ENCODE results near the gene TINAGL1. TPM values are rescaled to one million over a fixed set of nuclear protein-coding genes. Genes with fewer than 3 reads are reported as not detected.
A peak's percentile ranks its signal among the peaks of the same experiment; 100 is the strongest.

TINAGL1 gene
- total and polyA plus RNA-seq, 4 donors = 5.3 to 41.2 (median 13.2) TPM

- Histone ChIP-seq H3K36me3 (ENCODE audit: control insufficient read depth, insufficient read depth, low read length) (no peaks in the 10 kb centered on the region), H3K27me3 (ENCODE audit: control insufficient read depth, insufficient read depth, low read length) (no peaks in the 10 kb centered on the region), H3K27ac (ENCODE audit: low read depth, low read length) (no peak overlapping the region), H3K4me1 (ENCODE audit: control insufficient read depth, insufficient read depth, low read length) (peaks cover 6% of the 10 kb centered on the region), H3K9me3 (ENCODE audit: control insufficient read depth, insufficient read depth, low read length) (no peaks in the 10 kb centered on the region), H3K4me3 (ENCODE audit: low read depth, low read length) (no peak overlapping the region)
- WGBS (ENCODE audit: insufficient coverage) = 82% methylated on average over 5 of the region's 5 CpGs
- DNase-seq (ENCODE audit: low read depth in 4 of 6, low spot score in 6 of 6) = peak in 1 of 6 donors; percentile 68
These were observed 11.7 kb upstream of the TINAGL1 start for GRCh38 chr1:31564606-31564989.

GRCh38 chr1:31567956-31568570, 8.3 kb upstream of the TINAGL1 start:
- 88% methylated on average over 6 of the region's 10 CpGs for WGBS (ENCODE audit: insufficient coverage)

DNA sequence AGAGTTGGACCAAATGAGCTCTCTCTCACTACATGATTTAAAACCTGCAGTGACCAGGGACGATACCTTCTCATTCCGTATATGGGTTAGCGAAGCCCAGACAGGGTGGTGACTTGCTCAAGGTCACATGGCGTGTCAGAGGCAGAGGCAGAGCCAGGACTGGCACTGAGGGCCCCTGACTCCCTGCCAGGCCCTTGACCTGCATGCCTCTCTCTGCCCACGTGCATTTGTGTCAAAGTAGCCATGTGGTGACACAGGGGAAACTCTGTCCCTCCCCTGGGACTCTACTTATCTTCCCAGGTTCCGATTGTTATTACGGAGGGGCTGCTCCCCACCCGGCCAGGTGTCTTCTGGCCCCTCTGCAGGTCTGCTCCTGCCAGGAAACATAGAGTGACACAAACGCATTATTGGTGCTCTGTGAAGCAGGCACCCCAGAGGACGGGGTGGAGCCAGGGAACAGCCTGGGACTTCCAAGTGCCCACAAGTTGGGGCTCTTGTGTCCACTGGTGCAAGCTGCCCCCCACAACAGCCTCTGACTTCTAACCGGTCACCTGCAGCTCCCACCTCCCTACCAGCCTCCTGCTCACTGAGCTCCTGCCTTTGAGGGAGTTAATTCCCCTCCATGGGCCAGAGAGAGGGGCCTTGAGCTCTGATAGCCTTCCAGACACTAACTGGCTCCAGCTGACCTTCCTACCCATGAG, 7.3 kb upstream of the TINAGL1 start:
- DNase-seq (ENCODE audit: low read depth in 4 of 6, low spot score in 6 of 6) = no peak
- H3K27me3 ChIP-seq (ENCODE audit: control insufficient read depth, insufficient read depth, low read length) = no peaks in the 10 kb centered on the region

More at GRCh38 chr1:31567956-31568570, 8.3 kb upstream of the TINAGL1 start:
- Histone ChIP-seq H3K4me3 (ENCODE audit: low read depth, low read length) (no peak overlapping the region), H3K27me3 (ENCODE audit: control insufficient read depth, insufficient read depth, low read length) (no peaks in the 10 kb centered on the region), H3K9me3 (ENCODE audit: control insufficient read depth, insufficient read depth, low read length) (no peaks in the 10 kb centered on the region), H3K4me1 (ENCODE audit: control insufficient read depth, insufficient read depth, low read length) (peaks cover 6% of the 10 kb centered on the region), H3K36me3 (ENCODE audit: control insufficient read depth, insufficient read depth, low read length) (no peaks in the 10 kb centered on the region), H3K27ac (ENCODE audit: low read depth, low read length) (no peak overlapping the region)
- DNase-seq (ENCODE audit: low read depth in 4 of 6, low spot score in 6 of 6) = no peak

GRCh38 chr1:31569596-31570173, 6.6 kb upstream of the TINAGL1 start:
- 50% methylated on average over 11 of the region's 13 CpGs for WGBS (ENCODE audit: insufficient coverage)
- no peak overlapping the region for H3K4me3 ChIP-seq (ENCODE audit: low read depth, low read length)
- H3K4me1 ChIP-seq (ENCODE audit: control insufficient read depth, insufficient read depth, low read length) = peaks cover 3% of the 10 kb centered on the region
- no peak for DNase-seq (ENCODE audit: low read depth in 4 of 6, low spot score in 6 of 6)
- H3K27me3 ChIP-seq (ENCODE audit: control insufficient read depth, insufficient read depth, low read length) = no peaks in the 10 kb centered on the region
- no peak overlapping the region for H3K27ac ChIP-seq (ENCODE audit: low read depth, low read length)
- H3K36me3 ChIP-seq (ENCODE audit: control insufficient read depth, insufficient read depth, low read length) = no peaks in the 10 kb centered on the region
- H3K9me3 ChIP-seq (ENCODE audit: control insufficient read depth, insufficient read depth, low read length) = no peaks in the 10 kb centered on the region

More for the DNA sequence above, 7.3 kb upstream of the TINAGL1 start:
- Histone ChIP-seq H3K36me3 (ENCODE audit: control insufficient read depth, insufficient read depth, low read length) (no peaks in the 10 kb centered on the region), H3K9me3 (ENCODE audit: control insufficient read depth, insufficient read depth, low read length) (no peaks in the 10 kb centered on the region), H3K4me1 (ENCODE audit: control insufficient read depth, insufficient read depth, low read length) (peaks cover 9% of the 10 kb centered on the region), H3K4me3 (ENCODE audit: low read depth, low read length) (no peak overlapping the region), H3K27ac (ENCODE audit: low read depth, low read length) (no peak overlapping the region)
- WGBS (ENCODE audit: insufficient coverage) = 83% methylated on average over 11 of the region's 11 CpGs

DNA sequence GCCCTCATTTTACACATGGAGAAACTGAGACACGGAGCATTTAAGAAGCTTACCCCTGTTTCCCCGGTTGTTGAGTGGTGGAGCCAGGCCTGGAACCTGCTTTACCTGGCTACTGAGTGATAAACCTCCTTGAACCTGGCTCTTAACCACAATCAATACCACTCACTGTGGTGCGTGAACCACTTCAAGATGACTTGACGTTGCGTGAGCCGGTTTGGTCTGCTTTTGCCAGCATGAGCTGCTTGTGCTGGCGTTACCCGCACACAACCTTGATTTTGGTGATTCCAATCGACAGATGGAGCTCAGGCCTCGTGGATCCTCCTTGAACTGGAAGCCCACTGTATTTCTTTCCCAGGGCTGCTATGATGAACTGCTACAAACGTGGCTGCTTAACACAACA, 6.1 kb upstream of the TINAGL1 start:
- Histone ChIP-seq H3K4me3 (ENCODE audit: low read depth, low read length) (no peak overlapping the region), H3K27me3 (ENCODE audit: control insufficient read depth, insufficient read depth, low read length) (no peaks in the 10 kb centered on the region), H3K9me3 (ENCODE audit: control insufficient read depth, insufficient read depth, low read length) (no peaks in the 10 kb centered on the region), H3K4me1 (ENCODE audit: control insufficient read depth, insufficient read depth, low read length) (peaks cover 7% of the 10 kb centered on the region), H3K36me3 (ENCODE audit: control insufficient read depth, insufficient read depth, low read length) (no peaks in the 10 kb centered on the region), H3K27ac (ENCODE audit: low read depth, low read length) (no peak overlapping the region)
- 92% methylated on average over 11 of the region's 11 CpGs for WGBS (ENCODE audit: insufficient coverage)
- DNase-seq (ENCODE audit: low read depth in 4 of 6, low spot score in 6 of 6) = no peak

- Histone ChIP-seq H3K9me3 (ENCODE audit: control insufficient read depth, insufficient read depth, low read length) (no peaks in the 10 kb centered on the region), H3K4me1 (ENCODE audit: control insufficient read depth, insufficient read depth, low read length) (peaks cover 13% of the 10 kb centered on the region), H3K4me3 (ENCODE audit: low read depth, low read length) (no peak overlapping the region), H3K27me3 (ENCODE audit: control insufficient read depth, insufficient read depth, low read length) (peaks cover 3% of the 10 kb centered on the region), H3K36me3 (ENCODE audit: control insufficient read depth, insufficient read depth, low read length) (no peaks in the 10 kb centered on the region), H3K27ac (ENCODE audit: low read depth, low read length) (no peak overlapping the region)
- no peak for DNase-seq (ENCODE audit: low read depth in 4 of 6, low spot score in 6 of 6)
- no CpG with 5 or more reads among the region's 1 CpG for WGBS (ENCODE audit: insufficient coverage)
These were observed 5.4 kb upstream of the TINAGL1 start for GRCh38 chr1:31570906-31571305.

GRCh38 chr1:31571340-31572295, 4.7 kb upstream of the TINAGL1 start:
- 84% methylated on average over 8 of the region's 14 CpGs for WGBS (ENCODE audit: insufficient coverage)
- no peak for DNase-seq (ENCODE audit: low read depth in 4 of 6, low spot score in 6 of 6)

GRCh38 chr1:31572323-31573104, 3.8 kb upstream of the TINAGL1 start:
- peaks cover 20% of the 10 kb centered on the region for H3K4me1 ChIP-seq (ENCODE audit: control insufficient read depth, insufficient read depth, low read length)
- no peaks in the 10 kb centered on the region for H3K9me3 ChIP-seq (ENCODE audit: control insufficient read depth, insufficient read depth, low read length)
- no peaks in the 10 kb centered on the region for H3K36me3 ChIP-seq (ENCODE audit: control insufficient read depth, insufficient read depth, low read length)
- no peak overlapping the region for H3K4me3 ChIP-seq (ENCODE audit: low read depth, low read length)
- WGBS (ENCODE audit: insufficient coverage) = 79% methylated on average over 5 of the region's 7 CpGs
- H3K27me3 ChIP-seq (ENCODE audit: control insufficient read depth, insufficient read depth, low read length) = peaks cover 18% of the 10 kb centered on the region
- no peak overlapping the region for H3K27ac ChIP-seq (ENCODE audit: low read depth, low read length)
- no peak for DNase-seq (ENCODE audit: low read depth in 4 of 6, low spot score in 6 of 6)

More at GRCh38 chr1:31571340-31572295, 4.7 kb upstream of the TINAGL1 start:
- Histone ChIP-seq H3K27ac (ENCODE audit: low read depth, low read length) (no peak overlapping the region), H3K9me3 (ENCODE audit: control insufficient read depth, insufficient read depth, low read length) (no peaks in the 10 kb centered on the region), H3K27me3 (ENCODE audit: control insufficient read depth, insufficient read depth, low read length) (peaks cover 10% of the 10 kb centered on the region), H3K36me3 (ENCODE audit: control insufficient read depth, insufficient read depth, low read length) (no peaks in the 10 kb centered on the region), H3K4me3 (ENCODE audit: low read depth, low read length) (no peak overlapping the region), H3K4me1 (ENCODE audit: control insufficient read depth, insufficient read depth, low read length) (peaks cover 20% of the 10 kb centered on the region)

DNA sequence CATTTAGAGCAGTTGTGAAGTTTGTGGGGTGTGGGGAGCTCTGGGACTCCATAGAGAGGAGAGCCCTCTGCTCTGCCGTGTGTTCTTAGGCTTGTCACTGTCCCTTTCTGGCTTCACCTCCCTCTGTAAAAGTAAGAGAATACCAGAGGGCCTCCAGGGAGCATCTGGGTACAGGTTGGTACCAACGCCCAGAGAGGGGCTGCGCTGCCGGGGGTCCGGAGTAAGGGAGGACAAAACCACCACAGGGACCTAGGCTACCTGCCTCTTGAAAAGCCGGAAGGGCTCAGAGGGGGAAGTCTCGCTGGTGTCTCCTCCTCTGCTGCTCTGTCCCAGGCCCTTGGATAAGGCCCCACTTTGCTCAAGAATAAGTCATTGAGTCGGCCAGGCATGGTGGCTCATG, 3.1 kb upstream of the TINAGL1 start:
- WGBS (ENCODE audit: insufficient coverage) = 92% methylated on average over 8 of the region's 8 CpGs
- no peak overlapping the region for H3K27ac ChIP-seq (ENCODE audit: low read depth, low read length)
- DNase-seq (ENCODE audit: low read depth in 4 of 6, low spot score in 6 of 6) = no peak
- no peaks in the 10 kb centered on the region for H3K36me3 ChIP-seq (ENCODE audit: control insufficient read depth, insufficient read depth, low read length)
- H3K4me1 ChIP-seq (ENCODE audit: control insufficient read depth, insufficient read depth, low read length) = peaks cover 20% of the 10 kb centered on the region
- peaks cover 22% of the 10 kb centered on the region for H3K27me3 ChIP-seq (ENCODE audit: control insufficient read depth, insufficient read depth, low read length)
- H3K4me3 ChIP-seq (ENCODE audit: low read depth, low read length) = no peak overlapping the region
- H3K9me3 ChIP-seq (ENCODE audit: control insufficient read depth, insufficient read depth, low read length) = no peaks in the 10 kb centered on the region

Data from spinal cord (tissue), 10 donors.